22Rv1 (cell line): ENCODE data around the gene SLC2A4RG.

Experiments used
- H3K27ac ChIP-seq: fragments of 450-650 bp; 2 replicates; pipeline ENCODE4 v1.5.1; 2017
- ZFX ChIP-seq: fragments of 450-650 bp; IDR thresholded peaks from 2 replicates; pipeline ENCODE4 v1.6.1; 2017; ENCODE audit warnings: antibody characterized with exemption, borderline replicate concordance
- TF ChIP-seq, protein P1 (sequence below): fragments of 450-650 bp; IDR thresholded peaks from 2 replicates; pipeline ENCODE4 v1.5.1; 2017; ENCODE audit warnings: mild to moderate bottlenecking

The SLC2A4RG gene

DNA sequence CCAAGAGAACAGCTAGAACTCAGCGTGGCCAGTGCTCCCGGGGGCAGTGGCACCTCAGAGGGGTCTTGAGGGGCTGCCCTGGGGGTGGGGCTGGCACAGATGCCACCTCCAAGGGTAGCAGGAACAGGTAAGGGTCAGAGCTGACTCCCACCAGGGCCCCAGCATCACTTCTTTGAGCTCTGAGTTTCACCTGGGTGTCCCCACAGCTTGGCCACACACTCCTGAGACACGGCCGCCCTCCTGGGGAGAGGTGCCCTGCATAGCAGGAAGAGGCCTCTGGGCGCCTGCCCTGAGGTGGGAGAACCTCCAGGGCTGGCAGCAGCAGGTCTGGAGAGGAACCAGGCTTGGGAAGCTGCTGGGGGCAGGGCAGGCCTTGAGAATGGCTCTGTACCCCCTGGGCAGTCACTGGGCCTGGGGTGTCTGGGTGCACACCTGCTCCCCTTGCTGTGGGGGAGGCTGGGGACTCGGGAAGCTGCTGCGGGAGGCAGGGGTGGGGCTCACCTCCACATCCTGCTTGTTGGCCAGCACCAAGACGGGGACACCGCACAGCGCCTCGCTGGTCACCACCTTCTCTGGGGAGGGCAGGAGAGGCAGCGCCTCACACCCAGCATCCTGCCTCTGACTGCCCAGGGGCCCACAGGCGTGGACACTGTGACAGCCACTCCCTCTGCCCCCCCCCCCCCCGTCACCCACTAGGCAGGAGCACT is 38.1 kb upstream of the SLC2A4RG start:
- no peak for TF ChIP-seq ZFX
- TF ChIP-seq, protein P1, sequence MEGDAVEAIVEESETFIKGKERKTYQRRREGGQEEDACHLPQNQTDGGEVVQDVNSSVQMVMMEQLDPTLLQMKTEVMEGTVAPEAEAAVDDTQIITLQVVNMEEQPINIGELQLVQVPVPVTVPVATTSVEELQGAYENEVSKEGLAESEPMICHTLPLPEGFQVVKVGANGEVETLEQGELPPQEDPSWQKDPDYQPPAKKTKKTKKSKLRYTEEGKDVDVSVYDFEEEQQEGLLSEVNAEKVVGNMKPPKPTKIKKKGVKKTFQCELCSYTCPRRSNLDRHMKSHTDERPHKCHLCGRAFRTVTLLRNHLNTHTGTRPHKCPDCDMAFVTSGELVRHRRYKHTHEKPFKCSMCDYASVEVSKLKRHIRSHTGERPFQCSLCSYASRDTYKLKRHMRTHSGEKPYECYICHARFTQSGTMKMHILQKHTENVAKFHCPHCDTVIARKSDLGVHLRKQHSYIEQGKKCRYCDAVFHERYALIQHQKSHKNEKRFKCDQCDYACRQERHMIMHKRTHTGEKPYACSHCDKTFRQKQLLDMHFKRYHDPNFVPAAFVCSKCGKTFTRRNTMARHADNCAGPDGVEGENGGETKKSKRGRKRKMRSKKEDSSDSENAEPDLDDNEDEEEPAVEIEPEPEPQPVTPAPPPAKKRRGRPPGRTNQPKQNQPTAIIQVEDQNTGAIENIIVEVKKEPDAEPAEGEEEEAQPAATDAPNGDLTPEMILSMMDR: no peak
- no peak overlapping the region for H3K27ac ChIP-seq

DNA sequence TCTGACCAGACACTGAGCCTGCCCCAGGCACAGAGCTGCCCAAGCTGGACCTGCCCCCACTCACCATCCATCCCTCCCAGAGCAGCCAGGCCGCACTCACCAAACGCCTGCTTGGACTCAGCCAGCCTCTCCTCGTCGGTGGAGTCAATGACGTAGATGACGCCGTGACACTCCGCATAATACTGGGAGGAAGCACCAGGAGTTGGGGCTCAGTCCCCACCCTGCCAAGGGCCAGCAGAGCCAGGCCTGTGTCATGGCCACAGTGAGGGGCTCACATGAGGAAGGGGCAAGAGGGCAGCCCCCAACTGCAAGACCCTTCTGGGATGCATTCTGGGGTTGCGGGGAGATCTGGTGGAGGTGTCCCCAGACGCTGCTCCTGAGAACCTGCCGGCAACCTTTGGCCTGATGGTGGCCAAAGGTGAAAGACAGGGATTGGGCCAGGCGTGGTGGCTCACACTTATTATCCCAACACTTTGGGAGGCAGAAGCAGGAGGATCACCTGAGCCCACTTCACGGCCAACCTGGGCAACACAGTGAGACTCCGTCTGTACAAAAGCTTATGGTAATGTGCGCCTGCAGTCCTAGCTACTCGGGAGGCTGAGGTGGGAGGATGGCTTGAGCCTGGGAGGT is 37.4 kb upstream of the SLC2A4RG start:
- TF ChIP-seq, protein P1: no peak
- TF ChIP-seq ZFX: no peak
- H3K27ac ChIP-seq: no peak overlapping the region

DNA sequence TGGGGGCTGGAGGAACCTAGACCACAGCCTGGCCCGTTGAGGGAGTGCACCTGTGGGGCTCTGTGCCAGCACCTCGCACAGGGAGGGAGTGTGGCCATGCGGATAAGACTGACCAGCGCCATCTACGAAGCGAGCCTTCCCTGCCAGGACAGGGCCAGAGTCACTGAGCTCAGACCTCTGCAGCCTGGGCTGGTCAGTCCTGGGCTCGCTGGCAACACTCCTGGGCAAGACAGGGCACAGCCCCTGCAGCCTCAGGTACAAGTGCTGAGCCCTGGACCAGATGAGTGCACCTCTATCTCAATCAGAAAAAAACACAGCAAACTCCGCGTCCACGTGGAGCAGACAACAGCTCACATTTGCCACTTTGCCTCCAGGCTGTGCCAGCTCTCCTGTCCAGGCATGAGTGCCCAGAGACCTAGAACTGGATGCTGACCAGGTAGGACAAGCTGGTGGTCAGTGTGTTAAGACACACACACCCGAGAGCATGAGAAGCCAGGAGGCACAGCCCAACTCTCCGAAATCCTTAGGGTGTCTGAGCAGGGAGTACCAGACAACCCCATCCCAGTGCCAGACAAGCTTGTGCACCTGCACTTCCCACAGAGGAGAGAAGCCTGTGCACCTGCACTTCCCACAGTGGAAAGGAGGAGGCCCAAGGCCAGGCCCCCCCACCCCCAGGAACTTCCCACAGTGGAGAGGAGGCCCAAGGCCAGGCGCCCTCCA is 36.7 kb upstream of the SLC2A4RG start:
- TF ChIP-seq, protein P1: no peak
- no peak for TF ChIP-seq ZFX
- H3K27ac ChIP-seq: no peak overlapping the region

DNA sequence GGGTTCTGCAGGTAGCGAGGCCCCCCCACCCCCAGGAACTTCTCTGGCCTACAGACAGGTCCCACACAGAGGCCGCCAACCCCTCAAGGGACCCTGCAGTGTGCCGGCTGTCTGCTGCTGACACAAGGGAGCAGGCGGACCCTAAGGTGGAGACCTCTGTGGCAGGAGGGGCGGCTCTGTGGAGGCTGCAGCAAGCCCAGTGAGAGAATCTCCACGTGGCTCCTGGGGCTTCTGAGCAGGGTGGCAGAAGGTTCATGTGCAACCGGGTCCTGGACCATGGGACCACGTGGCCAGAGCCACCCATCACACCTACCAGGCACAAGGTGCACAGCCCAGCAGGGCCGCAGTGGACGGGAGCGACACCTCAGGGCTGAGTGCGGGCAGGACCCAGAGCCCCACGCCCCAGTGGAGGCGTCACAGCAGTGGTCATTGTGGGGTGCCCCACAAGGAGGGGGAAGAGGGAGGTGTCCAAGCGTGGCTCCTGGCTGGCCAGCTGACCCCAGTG is 36.1 kb upstream of the SLC2A4RG start:
- TF ChIP-seq, protein P1: no peak
- TF ChIP-seq ZFX: no peak
- no peak overlapping the region for H3K27ac ChIP-seq

DNA sequence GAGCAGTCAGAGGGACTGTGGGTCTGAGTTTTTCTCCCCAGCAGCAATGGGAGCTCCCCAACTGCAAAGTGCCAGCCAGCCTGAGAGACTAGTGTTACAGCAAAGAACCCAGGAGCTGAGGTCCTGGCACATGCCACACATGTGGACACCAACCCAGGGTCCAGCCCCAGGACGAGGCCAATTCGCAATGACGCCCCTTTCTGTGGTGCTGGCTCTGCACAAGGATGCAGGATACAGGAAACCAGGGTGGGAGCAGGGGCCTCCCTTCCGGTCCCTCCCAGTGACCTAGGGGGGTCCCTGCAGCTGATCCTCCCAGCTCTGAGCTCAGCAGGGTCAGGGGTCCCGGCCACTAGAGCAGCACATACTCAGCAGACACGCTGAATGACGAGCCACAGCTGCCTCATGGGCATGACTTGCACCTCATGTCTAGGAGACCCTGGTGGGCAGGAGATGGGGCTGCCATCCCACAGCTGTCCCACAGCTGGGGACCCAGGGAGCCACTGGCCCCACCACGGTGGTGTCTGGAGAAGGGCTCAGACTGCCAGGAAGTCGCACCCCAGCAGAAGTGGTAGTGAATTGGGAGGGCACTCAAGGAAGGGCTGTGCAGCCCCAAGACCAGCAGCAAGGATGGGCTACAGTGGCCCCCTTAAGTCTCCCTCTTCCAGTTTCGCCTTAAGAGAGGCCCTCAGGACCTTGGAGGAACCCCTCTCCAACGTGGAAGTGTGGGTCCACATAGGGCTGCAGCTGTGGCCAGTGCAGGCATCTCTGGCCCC is 35.4 kb upstream of the SLC2A4RG start:
- TF ChIP-seq, protein P1: no peak
- TF ChIP-seq ZFX: no peak
- H3K27ac ChIP-seq: no peak overlapping the region

DNA sequence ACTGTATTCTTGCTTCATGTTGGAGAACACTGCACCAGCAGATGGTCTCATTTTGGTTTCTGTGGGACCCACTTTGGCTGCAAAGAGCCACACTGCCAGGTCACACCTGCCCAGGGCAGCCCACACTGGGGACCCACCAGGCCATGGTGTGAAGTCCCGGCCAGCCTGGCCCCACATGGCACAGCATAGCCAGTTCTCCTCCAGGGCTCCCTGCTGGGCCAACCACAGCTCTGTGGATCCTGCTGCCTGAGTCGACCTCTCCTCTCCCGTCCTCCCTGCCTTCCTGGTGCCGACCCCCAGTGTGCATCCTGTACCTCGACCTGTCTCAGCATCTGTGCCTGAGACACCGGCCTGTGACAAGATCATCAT is 34.8 kb upstream of the SLC2A4RG start:
- TF ChIP-seq, protein P1: no peak
- TF ChIP-seq ZFX: no peak
- no peak overlapping the region for H3K27ac ChIP-seq
